ENCODE measurements around the gene JMJD7.

JMJD7 gene

GRCh38 chr15:41851755-41852370, 24.0 kb downstream of the JMJD7 start:
- H3K27me3 ChIP-seq: no peaks in the 10 kb centered on the region
- H3K4me1 ChIP-seq: no peaks in the 10 kb centered on the region; the same call in 1 of the 2 replicates
- H3K36me3 ChIP-seq: no peaks in the 10 kb centered on the region
- H3K9me3 ChIP-seq: no peaks in the 10 kb centered on the region
- DNase-seq: no peak
- no peak overlapping the region for H3K4me3 ChIP-seq (ENCODE audit: low read depth, low read length)
- no peak for TF ChIP-seq CTCF (IDR thresholded peaks at IDR 0.05; ENCODE audit: low read depth, low read length)

DNA sequence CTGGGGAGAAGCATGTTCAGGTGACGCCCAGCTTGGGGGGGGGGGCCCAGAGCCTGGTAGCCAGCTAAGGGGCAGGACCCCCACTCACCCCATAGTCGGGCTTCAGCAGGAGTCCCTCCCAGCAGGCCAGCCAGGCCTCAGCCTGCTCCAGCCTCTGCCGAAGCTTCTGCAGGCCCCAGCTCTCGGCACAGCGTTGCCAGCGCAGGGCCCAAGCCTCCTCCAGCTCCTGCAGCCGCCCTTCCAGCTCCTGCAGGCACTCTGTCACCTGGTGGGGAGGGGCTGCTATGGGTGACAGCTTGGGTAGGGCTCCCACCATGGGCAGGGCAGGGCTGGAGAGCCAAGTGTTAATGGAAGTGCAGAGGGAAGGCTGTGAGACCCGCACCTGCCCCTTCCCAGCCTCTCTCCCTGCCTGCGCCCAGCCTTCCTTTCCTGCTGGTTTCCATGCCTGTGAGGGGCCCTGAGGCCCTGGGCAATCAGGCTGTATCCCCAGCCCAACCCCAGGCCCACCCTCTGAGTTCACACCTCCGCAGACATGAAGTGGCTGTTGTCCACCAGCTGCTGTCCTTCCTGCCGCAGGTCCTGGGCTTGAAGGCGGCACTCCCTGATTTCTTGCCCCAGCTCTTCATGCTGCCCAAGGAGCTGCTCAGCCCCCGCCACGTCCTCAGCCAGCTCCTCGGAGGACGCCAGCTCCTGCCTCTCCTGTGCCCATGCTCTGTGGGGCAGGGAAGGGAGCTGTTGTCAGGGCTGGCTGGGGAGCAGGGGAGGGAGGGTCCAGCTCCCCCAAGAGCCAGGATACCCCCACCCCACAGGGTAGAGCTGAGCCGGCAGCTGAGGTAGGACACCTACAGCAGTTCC, 25.1 kb downstream of the JMJD7 start:
- no peak for TF ChIP-seq CTCF (IDR thresholded peaks at IDR 0.05; ENCODE audit: low read depth, low read length)
- Histone ChIP-seq H3K36me3 (no peaks in the 10 kb centered on the region), H3K4me1 (no peaks in the 10 kb centered on the region; the same call in 1 of the 2 replicates), H3K4me3 (ENCODE audit: low read depth, low read length) (no peak overlapping the region), H3K27me3 (no peaks in the 10 kb centered on the region), H3K9me3 (no peaks in the 10 kb centered on the region)
- no peak for DNase-seq

GRCh38 chr15:41853831-41854230, 25.9 kb downstream of the JMJD7 start:
- DNase-seq: no peak
- Histone ChIP-seq H3K27me3 (no peaks in the 10 kb centered on the region), H3K4me1 (no peaks in the 10 kb centered on the region; the same call in 1 of the 2 replicates), H3K4me3 (ENCODE audit: low read depth, low read length) (no peak overlapping the region), H3K36me3 (no peaks in the 10 kb centered on the region), H3K9me3 (no peaks in the 10 kb centered on the region)
- TF ChIP-seq CTCF (IDR thresholded peaks at IDR 0.05; ENCODE audit: low read depth, low read length): no peak

- Histone ChIP-seq H3K9me3 (no peaks in the 10 kb centered on the region), H3K36me3 (no peaks in the 10 kb centered on the region), H3K27me3 (no peaks in the 10 kb centered on the region), H3K4me3 (ENCODE audit: low read depth, low read length) (no peak overlapping the region), H3K4me1 (no peaks in the 10 kb centered on the region; the same call in 1 of the 2 replicates)
- no peak for TF ChIP-seq CTCF (IDR thresholded peaks at IDR 0.05; ENCODE audit: low read depth, low read length)
- no peak for DNase-seq
These were observed 26.6 kb downstream of the JMJD7 start for GRCh38 chr15:41854443-41854842.

DNA sequence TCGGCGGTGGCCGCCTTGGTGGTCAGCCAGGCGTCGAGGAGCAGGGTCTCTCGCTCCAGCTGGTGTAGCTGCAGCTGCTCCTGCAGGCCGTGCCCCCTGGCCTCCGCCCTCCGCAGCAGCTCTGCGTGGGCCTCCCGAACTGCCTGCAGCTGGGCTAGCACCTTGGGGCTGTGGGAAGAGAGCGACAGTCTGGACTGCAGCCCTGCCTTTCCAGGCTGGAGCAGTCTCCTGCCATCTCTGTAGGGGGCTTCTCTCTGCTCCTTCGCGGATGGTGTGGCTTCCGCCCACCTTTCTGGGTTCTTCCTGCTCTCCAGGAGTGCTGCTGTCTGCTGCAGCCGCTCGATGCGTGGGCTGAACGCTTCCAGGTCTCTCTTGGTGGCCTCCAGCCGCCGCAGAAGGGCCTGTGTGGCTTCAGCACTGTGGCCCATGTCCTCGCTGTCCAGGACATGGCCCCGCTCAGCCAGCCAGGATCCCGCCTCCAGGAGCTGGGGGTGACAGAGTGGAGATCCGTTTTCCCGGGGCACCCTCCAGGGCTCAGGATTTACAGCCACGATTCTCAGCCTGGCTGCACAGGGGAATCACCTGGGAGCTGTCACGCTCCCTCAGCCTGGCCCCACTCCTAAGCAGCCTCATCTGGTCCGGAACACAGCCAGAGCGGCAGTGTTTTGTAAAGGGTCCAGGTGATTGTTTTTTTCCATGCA, 27.5 kb downstream of the JMJD7 start:
- H3K4me1 ChIP-seq: no peaks in the 10 kb centered on the region
- no peak for TF ChIP-seq CTCF (IDR thresholded peaks at IDR 0.05; ENCODE audit: low read depth, low read length)
- DNase-seq: no peak
- no peak overlapping the region for H3K4me3 ChIP-seq (ENCODE audit: low read depth, low read length)
- no peaks in the 10 kb centered on the region for H3K27me3 ChIP-seq
- no peaks in the 10 kb centered on the region for H3K9me3 ChIP-seq
- no peaks in the 10 kb centered on the region for H3K36me3 ChIP-seq
